ENCODE data around the gene ZCWPW1.

ZCWPW1 gene

GRCh38 chr7:100427762-100428198 is 723 bp downstream of the ZCWPW1 start:
- no peak for ATAC-seq
- no peak for TF ChIP-seq TSHZ2 (CRISPR knock-in tag; IDR thresholded peaks at IDR 0.05)
- TF ChIP-seq ZNF70 (CRISPR knock-in tag; IDR thresholded peaks at IDR 0.05): no peak; the same call in 1 of the 2 replicates
- no peak for TF ChIP-seq GLIS3 (CRISPR knock-in tag; IDR thresholded peaks at IDR 0.05)
- TF ChIP-seq ZNF565 (CRISPR knock-in tag; conservative IDR thresholded peaks at IDR 0.05; ENCODE audit: low read depth): no peak
- TF ChIP-seq SNAI2 (CRISPR knock-in tag; IDR thresholded peaks at IDR 0.05): no peak

GRCh38 chr7:100426516-100426915 is 2.0 kb downstream of the ZCWPW1 start:
- TF ChIP-seq ZC3H10 (CRISPR knock-in tag; IDR thresholded peaks at IDR 0.05) (no peak), OSR1 (CRISPR knock-in tag; IDR thresholded peaks at IDR 0.05) (no peak), RARB (CRISPR knock-in tag; IDR thresholded peaks at IDR 0.05) (no peak), ARNTL (CRISPR knock-in tag; IDR thresholded peaks at IDR 0.05; ENCODE audit: borderline replicate concordance, low read depth) (no peak), ZFP30 (CRISPR knock-in tag; IDR thresholded peaks at IDR 0.05) (no peak), ZNF565 (CRISPR knock-in tag; conservative IDR thresholded peaks at IDR 0.05; ENCODE audit: low read depth) (no peak), ESRRG (CRISPR knock-in tag; IDR thresholded peaks at IDR 0.05) (no peak), PATZ1 (CRISPR knock-in tag; IDR thresholded peaks at IDR 0.05; ENCODE audit: borderline replicate concordance) (no peak), BACH2 (CRISPR knock-in tag; IDR thresholded peaks at IDR 0.05; ENCODE audit: borderline replicate concordance) (no peak), PPARA (CRISPR knock-in tag; IDR thresholded peaks at IDR 0.05; ENCODE audit: borderline replicate concordance) (no peak), CREB5 (CRISPR knock-in tag; IDR thresholded peaks at IDR 0.05; ENCODE audit: low read depth) (no peak), TOX (CRISPR knock-in tag; IDR thresholded peaks at IDR 0.05; ENCODE audit: borderline replicate concordance) (no peak), POU6F1 (CRISPR knock-in tag; IDR thresholded peaks at IDR 0.05; ENCODE audit: borderline replicate concordance, low read depth) (no peak), GLIS3 (CRISPR knock-in tag; IDR thresholded peaks at IDR 0.05) (no peak), CSDC2 (CRISPR knock-in tag; IDR thresholded peaks at IDR 0.05) (no peak), ZNF8 (CRISPR knock-in tag; IDR thresholded peaks at IDR 0.05) (no peak), CSRNP3 (CRISPR knock-in tag; IDR thresholded peaks at IDR 0.05) (no peak), ZFP3 (CRISPR knock-in tag; IDR thresholded peaks at IDR 0.05) (no peak)
- no peak for ATAC-seq

- ATAC-seq: no peak
- TF ChIP-seq ESRRG (CRISPR knock-in tag; IDR thresholded peaks at IDR 0.05) (no peak), ZFP30 (CRISPR knock-in tag; IDR thresholded peaks at IDR 0.05) (no peak), ZFP3 (CRISPR knock-in tag; IDR thresholded peaks at IDR 0.05) (no peak), ZC3H10 (CRISPR knock-in tag; IDR thresholded peaks at IDR 0.05) (no peak), TSHZ2 (CRISPR knock-in tag; IDR thresholded peaks at IDR 0.05) (no peak), CSDC2 (CRISPR knock-in tag; IDR thresholded peaks at IDR 0.05) (no peak), PATZ1 (CRISPR knock-in tag; IDR thresholded peaks at IDR 0.05; ENCODE audit: borderline replicate concordance) (no peak), RARB (CRISPR knock-in tag; IDR thresholded peaks at IDR 0.05) (no peak), GLIS3 (CRISPR knock-in tag; IDR thresholded peaks at IDR 0.05) (no peak), POU6F1 (CRISPR knock-in tag; IDR thresholded peaks at IDR 0.05; ENCODE audit: borderline replicate concordance, low read depth) (no peak), ZNF70 (CRISPR knock-in tag; IDR thresholded peaks at IDR 0.05) (no peak), ARNTL (CRISPR knock-in tag; IDR thresholded peaks at IDR 0.05; ENCODE audit: borderline replicate concordance, low read depth) (no peak), BACH2 (CRISPR knock-in tag; IDR thresholded peaks at IDR 0.05; ENCODE audit: borderline replicate concordance) (no peak)
These were observed 3.2 kb downstream of the ZCWPW1 start for GRCh38 chr7:100425347-100425746.
